Osteocyte (in vitro differentiated cells): Measurements from ENCODE around the gene GON7. TPM values are rescaled to one million over a fixed set of nuclear protein-coding genes. Genes with fewer than 3 reads are reported as not detected.
"Not testable (repeated sequence)": the region's sequence is repeated elsewhere in the genome, so short reads cannot be mapped to it uniquely, and the experiment has no call there.

Experiments
- DNase-seq: peaks from one replicate; pipeline ENCODE4 v3.0.0; 2021; ENCODE audit warnings: mixed read lengths; ENCODE audit not compliant: unreplicated experiment; ENCODE audit errors: extremely low spot score
- H3K27ac Mint-ChIP-seq: one replicate; pipeline ENCODE4 v1.8.0; 2021; ENCODE audit warnings: mild to moderate bottlenecking, mixed read lengths; ENCODE audit not compliant: unreplicated experiment
- H3K27me3 Mint-ChIP-seq: one replicate; pipeline ENCODE4 v1.8.0; 2021; ENCODE audit warnings: mixed read lengths; ENCODE audit not compliant: unreplicated experiment
- H3K36me3 Mint-ChIP-seq: one replicate; pipeline ENCODE4 v1.8.0; 2021; ENCODE audit warnings: mixed read lengths; ENCODE audit not compliant: unreplicated experiment
- H3K4me1 Mint-ChIP-seq: one replicate; pipeline ENCODE4 v1.8.0; 2021; ENCODE audit warnings: mixed read lengths; ENCODE audit not compliant: unreplicated experiment
- H3K4me3 Mint-ChIP-seq: one replicate; pipeline ENCODE4 v1.8.0; 2021; ENCODE audit warnings: mild to moderate bottlenecking, moderate library complexity, mixed read lengths; ENCODE audit not compliant: unreplicated experiment
- H3K9me3 Mint-ChIP-seq: one replicate; pipeline ENCODE4 v1.8.0; 2021; ENCODE audit warnings: mixed read lengths; ENCODE audit not compliant: unreplicated experiment
- total RNA-seq: library from RNA; stranded (reverse); gene quantifications from 2 replicates; pipeline ENCODE4 v1.2.1, GENCODE V29; 2021
- TF ChIP-seq, protein P1 (sequence below): fragments of 200-600 bp; sonication (generic); IDR thresholded peaks from 2 replicates; pipeline ENCODE4 v1.5.0; 2021; ENCODE audit warnings: antibody characterized with exemption, mild to moderate bottlenecking, moderate library complexity

Gene GON7
- total RNA-seq, 1 donor from 2014 or later, result 8.8 TPM

- DNase-seq, result no peak
Observed at GRCh38 chr14:93173943-93174395, 32.9 kb downstream of the GON7 start.

DNA sequence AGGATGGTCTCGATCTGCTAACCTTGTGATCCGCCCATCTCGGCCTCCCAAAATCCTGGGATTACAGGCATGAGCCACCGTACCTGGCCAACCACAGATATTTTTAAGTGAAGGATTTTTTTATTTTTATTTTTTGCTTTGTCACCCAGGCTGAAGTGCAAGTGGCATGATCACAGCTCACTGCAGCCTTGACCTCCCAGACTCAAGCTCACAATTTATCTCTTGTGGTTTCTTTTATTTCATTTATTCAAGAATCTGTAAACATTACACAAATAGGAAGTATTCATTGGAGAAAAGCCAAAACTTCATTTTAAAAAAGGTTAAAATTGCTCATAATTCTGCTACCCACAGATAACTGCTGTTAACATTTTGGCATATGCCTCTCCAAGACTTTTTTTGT lies 35.5 kb downstream of the GON7 start:
- Mint-ChIP-seq H3K4me1 (peaks cover 1% of the 10 kb centered on the region), H3K4me3 (no peak overlapping the region), H3K27ac (no peak overlapping the region), H3K9me3 (no peaks in the 10 kb centered on the region), H3K36me3 (no peaks in the 10 kb centered on the region), H3K27me3 (peaks cover 9% of the 10 kb centered on the region)
- DNase-seq, result no peak
- TF ChIP-seq, protein P1, sequence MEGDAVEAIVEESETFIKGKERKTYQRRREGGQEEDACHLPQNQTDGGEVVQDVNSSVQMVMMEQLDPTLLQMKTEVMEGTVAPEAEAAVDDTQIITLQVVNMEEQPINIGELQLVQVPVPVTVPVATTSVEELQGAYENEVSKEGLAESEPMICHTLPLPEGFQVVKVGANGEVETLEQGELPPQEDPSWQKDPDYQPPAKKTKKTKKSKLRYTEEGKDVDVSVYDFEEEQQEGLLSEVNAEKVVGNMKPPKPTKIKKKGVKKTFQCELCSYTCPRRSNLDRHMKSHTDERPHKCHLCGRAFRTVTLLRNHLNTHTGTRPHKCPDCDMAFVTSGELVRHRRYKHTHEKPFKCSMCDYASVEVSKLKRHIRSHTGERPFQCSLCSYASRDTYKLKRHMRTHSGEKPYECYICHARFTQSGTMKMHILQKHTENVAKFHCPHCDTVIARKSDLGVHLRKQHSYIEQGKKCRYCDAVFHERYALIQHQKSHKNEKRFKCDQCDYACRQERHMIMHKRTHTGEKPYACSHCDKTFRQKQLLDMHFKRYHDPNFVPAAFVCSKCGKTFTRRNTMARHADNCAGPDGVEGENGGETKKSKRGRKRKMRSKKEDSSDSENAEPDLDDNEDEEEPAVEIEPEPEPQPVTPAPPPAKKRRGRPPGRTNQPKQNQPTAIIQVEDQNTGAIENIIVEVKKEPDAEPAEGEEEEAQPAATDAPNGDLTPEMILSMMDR, result no peak

More at GRCh38 chr14:93173943-93174395, 32.9 kb downstream of the GON7 start:
- no peaks in the 10 kb centered on the region for H3K36me3 Mint-ChIP-seq
- no peak overlapping the region for H3K27ac Mint-ChIP-seq
- TF ChIP-seq, protein P1, result no peak
- peaks cover 1% of the 10 kb centered on the region for H3K4me1 Mint-ChIP-seq
- no peak overlapping the region for H3K4me3 Mint-ChIP-seq
- no peaks in the 10 kb centered on the region for H3K9me3 Mint-ChIP-seq
- peaks cover 9% of the 10 kb centered on the region for H3K27me3 Mint-ChIP-seq

DNA sequence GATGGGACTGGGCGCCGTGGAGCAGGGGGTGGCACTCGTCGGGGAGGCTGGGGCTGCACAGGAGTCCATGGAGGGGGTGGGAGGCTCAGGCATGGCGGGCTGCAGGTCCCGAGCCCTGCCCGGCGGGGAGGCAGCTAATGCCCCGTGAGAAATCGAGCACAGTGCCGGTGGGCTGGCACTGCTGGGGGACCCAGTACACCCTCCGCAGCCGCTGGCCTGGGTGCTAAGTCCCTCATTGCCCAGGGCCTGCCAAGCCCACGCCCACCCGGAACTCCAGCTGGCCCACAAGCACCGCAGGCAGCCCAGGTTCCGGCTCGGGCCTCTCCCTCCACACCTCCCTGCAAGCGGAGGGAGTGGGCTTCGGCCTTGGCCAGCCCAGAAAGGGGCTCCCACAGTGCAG lies 36.7 kb downstream of the GON7 start:
- not testable (repeated sequence) for DNase-seq, H3K4me3 Mint-ChIP-seq, H3K9me3 Mint-ChIP-seq, H3K27ac Mint-ChIP-seq, H3K36me3 Mint-ChIP-seq, H3K4me1 Mint-ChIP-seq, H3K27me3 Mint-ChIP-seq

- not testable (repeated sequence) for H3K36me3 Mint-ChIP-seq, H3K27me3 Mint-ChIP-seq, H3K27ac Mint-ChIP-seq
Observed at GRCh38 chr14:93169619-93170018, 37.2 kb downstream of the GON7 start.

GRCh38 chr14:93168610-93169009 lies 38.3 kb downstream of the GON7 start:
- not testable (repeated sequence) for H3K4me3 Mint-ChIP-seq, H3K4me1 Mint-ChIP-seq, H3K9me3 Mint-ChIP-seq, H3K27ac Mint-ChIP-seq, H3K27me3 Mint-ChIP-seq, H3K36me3 Mint-ChIP-seq, DNase-seq

More at GRCh38 chr14:93169619-93170018, 37.2 kb downstream of the GON7 start:
- H3K4me1 Mint-ChIP-seq, H3K9me3 Mint-ChIP-seq, DNase-seq, H3K4me3 Mint-ChIP-seq: not testable (repeated sequence)

GRCh38 chr14:93165271-93166265 lies 41.3 kb downstream of the GON7 start:
- not testable (repeated sequence) for H3K9me3 Mint-ChIP-seq, H3K27me3 Mint-ChIP-seq, H3K27ac Mint-ChIP-seq, H3K36me3 Mint-ChIP-seq, H3K4me1 Mint-ChIP-seq, H3K4me3 Mint-ChIP-seq, DNase-seq

DNA sequence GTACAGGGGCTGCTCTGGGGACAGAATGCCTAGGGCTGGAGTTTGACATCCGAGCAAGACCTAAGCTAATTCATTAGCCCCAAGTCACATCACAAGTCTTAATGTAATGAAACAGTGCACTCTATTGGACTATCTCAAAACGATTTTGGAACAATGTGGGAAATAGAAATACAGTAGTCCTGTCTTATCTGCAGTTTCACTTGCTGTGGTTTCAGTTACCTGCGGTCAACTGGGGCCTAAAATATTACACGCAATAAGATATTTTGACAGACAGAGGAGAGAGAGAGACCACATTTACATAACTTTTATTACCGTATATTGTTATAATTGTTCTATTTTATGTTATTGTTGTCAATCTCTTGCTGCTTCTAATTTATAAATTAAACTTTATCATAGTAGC lies 43.3 kb downstream of the GON7 start:
- Mint-ChIP-seq H3K9me3 (no peaks in the 10 kb centered on the region), H3K27ac (no peak overlapping the region), H3K36me3 (no peaks in the 10 kb centered on the region), H3K4me1 (no peaks in the 10 kb centered on the region), H3K27me3 (no peaks in the 10 kb centered on the region), H3K4me3 (no peak overlapping the region)
- DNase-seq, result no peak
- TF ChIP-seq, protein P1, result no peak
